ENCODE results near the gene GPR32. TPM values are rescaled to one million over a fixed set of nuclear protein-coding genes. Genes with fewer than 3 reads are reported as not detected.
"Not testable (repeated sequence)": the region's sequence is repeated elsewhere in the genome, so short reads cannot be mapped to it uniquely, and the experiment has no call there.

Gene GPR32
- total RNA-seq, 1 donor from 2014 or later: not detected

- Mint-ChIP-seq H3K4me3 (ENCODE audit: unreplicated experiment) (no peak overlapping the region), H3K27me3 (ENCODE audit: low read depth) (peaks cover 19% of the 10 kb centered on the region), H3K4me1 (ENCODE audit: low read depth) (no peaks in the 10 kb centered on the region), H3K9me3 (ENCODE audit: low read depth) (no peaks in the 10 kb centered on the region), H3K36me3 (ENCODE audit: low read depth) (no peaks in the 10 kb centered on the region), H3K27ac (ENCODE audit: unreplicated experiment) (no peak overlapping the region)
- TF ChIP-seq CTCF (IDR thresholded peaks at IDR 0.05): no peak
- DNase-seq (ENCODE audit: low spot score): no peak
Observed at GRCh38 chr19:50768277-50768676, 2.0 kb upstream of the GPR32 start.

- Mint-ChIP-seq H3K27me3 (ENCODE audit: low read depth) (peaks cover 31% of the 10 kb centered on the region), H3K9me3 (ENCODE audit: low read depth) (no peaks in the 10 kb centered on the region), H3K4me3 (ENCODE audit: unreplicated experiment) (no peak overlapping the region)
Observed at GRCh38 chr19:50770888-50771287, 624 bp downstream of the GPR32 start.

GRCh38 chr19:50772476-50772875 is 2.2 kb downstream of the GPR32 start:
- DNase-seq (ENCODE audit: low spot score): no peak
- no peaks in the 10 kb centered on the region for H3K4me1 Mint-ChIP-seq (ENCODE audit: low read depth)
- no peak overlapping the region for H3K27ac Mint-ChIP-seq (ENCODE audit: unreplicated experiment)
- no peaks in the 10 kb centered on the region for H3K9me3 Mint-ChIP-seq (ENCODE audit: low read depth)
- H3K4me3 Mint-ChIP-seq (ENCODE audit: unreplicated experiment): no peak overlapping the region
- TF ChIP-seq CTCF (IDR thresholded peaks at IDR 0.05): no peak
- H3K36me3 Mint-ChIP-seq (ENCODE audit: low read depth): no peaks in the 10 kb centered on the region
- peaks cover 30% of the 10 kb centered on the region for H3K27me3 Mint-ChIP-seq (ENCODE audit: low read depth)

More at GRCh38 chr19:50770888-50771287, 624 bp downstream of the GPR32 start:
- no peaks in the 10 kb centered on the region for H3K36me3 Mint-ChIP-seq (ENCODE audit: low read depth)
- no peak for DNase-seq (ENCODE audit: low spot score)
- no peak overlapping the region for H3K27ac Mint-ChIP-seq (ENCODE audit: unreplicated experiment)
- no peak for TF ChIP-seq CTCF (IDR thresholded peaks at IDR 0.05)
- no peaks in the 10 kb centered on the region for H3K4me1 Mint-ChIP-seq (ENCODE audit: low read depth)

- H3K4me3 Mint-ChIP-seq (ENCODE audit: unreplicated experiment); H3K36me3 Mint-ChIP-seq (ENCODE audit: low read depth); DNase-seq (ENCODE audit: low spot score); H3K9me3 Mint-ChIP-seq (ENCODE audit: low read depth); H3K27ac Mint-ChIP-seq (ENCODE audit: unreplicated experiment); H3K4me1 Mint-ChIP-seq (ENCODE audit: low read depth): not testable (repeated sequence)
- H3K27me3 Mint-ChIP-seq (ENCODE audit: low read depth): peaks cover 34% of the 10 kb centered on the region
Observed at GRCh38 chr19:50772912-50773311, 2.6 kb downstream of the GPR32 start.

GRCh38 chr19:50773454-50773853 is 3.2 kb downstream of the GPR32 start:
- H3K27ac Mint-ChIP-seq (ENCODE audit: unreplicated experiment); H3K4me3 Mint-ChIP-seq (ENCODE audit: unreplicated experiment); DNase-seq (ENCODE audit: low spot score); H3K4me1 Mint-ChIP-seq (ENCODE audit: low read depth); H3K36me3 Mint-ChIP-seq (ENCODE audit: low read depth); H3K9me3 Mint-ChIP-seq (ENCODE audit: low read depth): not testable (repeated sequence)
- H3K27me3 Mint-ChIP-seq (ENCODE audit: low read depth): peaks cover 38% of the 10 kb centered on the region

GRCh38 chr19:50776131-50776530 is 5.9 kb downstream of the GPR32 start:
- Mint-ChIP-seq H3K4me1 (ENCODE audit: low read depth) (peaks cover 7% of the 10 kb centered on the region), H3K4me3 (ENCODE audit: unreplicated experiment) (no peak overlapping the region), H3K9me3 (ENCODE audit: low read depth) (no peaks in the 10 kb centered on the region), H3K27me3 (ENCODE audit: low read depth) (peaks cover 63% of the 10 kb centered on the region), H3K27ac (ENCODE audit: unreplicated experiment) (no peak overlapping the region), H3K36me3 (ENCODE audit: low read depth) (no peaks in the 10 kb centered on the region)
- no peak for DNase-seq (ENCODE audit: low spot score)
- TF ChIP-seq CTCF (IDR thresholded peaks at IDR 0.05): no peak

Measured in chondrocyte (in vitro differentiated cells).